ENCODE data around the gene SPTB. TPM values are rescaled to one million over a fixed set of nuclear protein-coding genes. Genes with fewer than 3 reads are reported as not detected.
A peak's percentile ranks its signal among the peaks of the same experiment; 100 is the strongest.
"Not testable (repeated sequence)": the region's sequence is repeated elsewhere in the genome, so short reads cannot be mapped to it uniquely, and the experiment has no call there.

SPTB gene
- total RNA-seq, 1 donor from 2014 or later = under 0.01 TPM

DNA sequence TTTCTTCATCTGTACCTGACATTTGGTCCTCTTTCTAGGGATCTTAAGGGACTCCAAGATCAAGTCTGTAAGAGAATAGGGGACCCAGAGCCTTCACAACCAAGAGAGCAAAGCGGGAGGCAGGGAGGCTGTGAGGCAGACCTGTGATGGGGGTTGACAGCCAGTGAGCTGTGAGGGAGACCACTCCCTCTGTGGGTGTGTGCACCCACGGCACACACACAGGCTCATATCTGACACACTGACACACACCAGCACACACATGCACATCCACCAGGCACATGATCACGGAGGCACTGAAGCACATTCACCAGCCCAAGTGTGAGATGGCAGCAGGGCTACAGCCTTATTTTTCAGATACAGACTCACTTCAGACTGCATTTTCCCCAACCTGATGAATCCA, 55.2 kb downstream of the SPTB start:
- no peak for DNase-seq (ENCODE audit: low read depth, low spot score)

DNA sequence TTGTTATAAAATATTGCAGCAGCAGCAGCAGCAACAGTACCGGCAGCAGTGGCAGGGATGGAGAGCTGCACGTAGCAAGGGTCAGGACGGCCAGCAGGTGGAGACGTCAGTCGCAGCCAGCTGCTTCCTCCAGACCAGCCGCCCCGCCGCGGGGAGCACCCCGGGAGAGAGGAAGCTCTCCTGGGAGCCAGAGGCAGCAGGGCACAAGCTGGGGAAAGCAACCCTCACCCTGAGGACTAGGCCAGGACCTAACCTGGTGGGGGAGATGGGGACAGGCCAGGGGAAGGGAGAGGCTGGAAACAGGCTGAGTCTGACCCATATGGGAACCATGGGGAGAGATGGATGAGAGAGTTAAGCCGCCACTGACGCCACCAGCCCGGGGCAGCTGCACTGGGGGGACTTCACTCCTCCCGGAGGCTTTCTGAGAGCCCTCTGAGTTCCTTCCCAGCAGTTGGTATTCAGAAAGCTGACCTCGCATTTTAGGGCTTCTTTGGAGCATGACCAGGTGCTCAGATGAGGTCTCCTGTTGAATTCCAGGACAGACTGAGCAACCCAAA, 56.3 kb downstream of the SPTB start:
- DNase-seq (ENCODE audit: low read depth, low spot score) = peak; percentile 3

DNA sequence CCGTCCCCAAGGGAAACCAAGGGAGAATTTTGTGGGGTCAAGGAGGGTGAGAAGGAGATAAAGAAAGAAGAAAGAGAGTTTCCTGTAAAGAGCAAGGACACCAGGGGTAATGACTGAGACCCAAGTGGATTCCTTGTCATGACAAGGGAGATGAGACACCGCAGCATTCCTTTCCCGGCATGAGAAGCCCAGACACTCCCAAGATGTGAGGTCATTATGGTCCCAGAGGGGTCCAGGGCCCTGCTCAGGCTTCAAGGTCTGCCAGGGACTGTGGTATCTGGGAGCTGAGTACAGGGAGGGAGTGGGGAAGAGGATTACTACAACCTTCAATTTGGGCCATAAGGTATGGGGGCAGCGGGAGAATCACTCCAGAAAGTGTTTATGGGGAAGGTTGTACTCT, 58.1 kb downstream of the SPTB start:
- DNase-seq (ENCODE audit: low read depth, low spot score) = no peak

DNA sequence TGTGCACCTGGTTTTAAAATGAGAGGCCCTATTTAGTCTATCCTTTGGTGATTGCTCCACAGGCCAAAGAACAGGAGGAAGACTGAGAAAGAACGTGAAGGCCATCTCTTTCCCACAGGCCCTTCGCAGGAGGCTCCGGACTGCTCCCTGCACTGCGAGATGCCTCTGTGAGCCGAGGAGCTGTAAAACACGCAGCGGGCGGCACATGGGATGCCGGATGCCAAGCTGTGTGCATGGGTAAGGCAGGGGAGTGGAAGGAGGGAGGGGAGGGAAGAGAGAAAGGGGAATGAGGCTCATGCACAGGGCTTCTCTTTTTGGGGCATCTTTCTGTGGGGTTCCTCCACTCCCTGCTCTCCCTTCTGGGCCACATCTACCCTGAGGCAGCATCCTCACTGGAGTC, 61.6 kb downstream of the SPTB start:
- DNase-seq (ENCODE audit: low read depth, low spot score) = no peak

DNA sequence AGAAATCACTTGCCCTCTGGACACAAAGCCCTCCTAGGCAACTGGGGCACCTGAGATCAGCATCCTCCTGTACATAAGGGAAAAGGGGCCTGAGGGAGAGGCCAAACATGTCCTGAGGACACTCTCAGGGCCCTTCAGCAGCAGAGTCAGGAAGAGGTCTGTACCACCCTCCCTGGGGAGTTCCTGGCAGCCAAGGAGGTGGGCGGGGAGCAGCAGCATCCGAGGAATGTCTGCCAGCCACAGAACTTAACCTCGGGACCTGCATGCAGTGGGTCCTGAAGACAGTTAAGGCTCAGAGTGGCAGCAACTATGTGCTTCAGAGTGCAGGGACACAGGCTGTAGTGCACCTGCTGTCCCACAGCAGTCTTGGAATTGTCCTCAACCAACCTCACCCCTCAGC, 62.1 kb downstream of the SPTB start:
- DNase-seq (ENCODE audit: low read depth, low spot score) = no peak

DNA sequence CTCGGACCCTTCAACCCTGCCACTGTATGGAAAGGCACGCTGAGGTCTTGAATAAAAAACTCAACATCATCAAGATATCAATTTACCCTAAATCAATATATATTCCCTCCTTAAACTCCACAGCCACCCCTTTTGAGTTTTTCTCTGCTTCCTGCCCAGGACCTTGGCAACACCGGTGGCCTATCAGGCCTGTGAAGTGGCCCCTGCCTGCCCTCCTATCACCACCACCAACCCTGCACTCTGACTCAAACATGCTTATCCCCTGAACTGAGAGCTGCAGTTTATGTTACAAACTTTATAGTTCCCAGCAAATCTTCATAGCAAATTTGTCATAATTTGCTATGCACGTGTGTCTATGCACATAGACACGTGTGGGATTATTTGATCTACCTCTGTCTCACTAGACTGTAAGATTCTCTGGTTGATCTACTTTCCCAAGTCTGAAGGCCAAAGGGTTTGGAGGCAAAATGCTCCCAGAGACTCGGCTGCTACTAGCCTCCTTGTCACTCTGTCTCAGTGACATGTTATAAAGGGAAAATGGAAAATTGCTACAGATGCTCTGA, 63.4 kb downstream of the SPTB start:
- DNase-seq (ENCODE audit: low read depth, low spot score) = no peak

DNA sequence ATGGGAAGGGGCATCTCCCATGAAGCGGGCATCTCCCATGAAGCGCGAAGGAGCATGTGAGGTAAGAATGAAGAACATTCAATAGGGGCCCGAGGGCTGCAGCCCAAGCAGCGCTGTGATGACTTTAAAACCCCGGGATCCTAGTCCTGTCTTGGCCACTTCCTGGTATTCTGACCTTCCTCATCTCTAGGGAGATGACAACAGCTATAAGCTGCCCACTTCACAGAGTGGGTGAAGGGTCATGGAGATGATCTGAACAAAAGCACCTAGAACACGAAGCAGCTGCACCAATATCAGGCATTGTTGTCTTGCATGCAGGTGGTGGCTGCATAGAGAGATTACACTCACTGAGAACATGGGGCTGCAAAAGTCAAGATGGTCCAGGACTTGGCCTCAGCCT, 64.5 kb downstream of the SPTB start:
- DNase-seq (ENCODE audit: low read depth, low spot score) = no peak

DNA sequence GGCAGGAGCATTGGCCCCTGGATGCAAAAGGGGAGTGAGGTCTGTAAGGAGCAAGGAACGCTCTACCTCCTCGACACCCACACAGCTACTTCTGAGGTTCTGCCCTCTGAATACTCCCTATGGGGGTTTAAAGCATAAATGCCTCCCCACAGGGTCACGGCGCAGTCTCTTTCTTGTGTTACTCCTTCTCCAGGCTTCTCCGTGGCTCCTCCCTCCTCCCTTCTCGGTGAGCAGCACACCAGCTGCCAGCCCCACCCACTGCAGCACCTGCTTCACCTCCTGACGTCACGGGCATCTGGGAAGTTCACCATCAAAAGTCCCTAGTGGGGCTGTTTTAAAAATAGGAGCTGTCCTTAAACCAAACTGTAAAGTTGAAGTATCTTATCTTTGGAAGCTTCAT, 67.3 kb downstream of the SPTB start:
- DNase-seq (ENCODE audit: low read depth, low spot score) = no peak

DNA sequence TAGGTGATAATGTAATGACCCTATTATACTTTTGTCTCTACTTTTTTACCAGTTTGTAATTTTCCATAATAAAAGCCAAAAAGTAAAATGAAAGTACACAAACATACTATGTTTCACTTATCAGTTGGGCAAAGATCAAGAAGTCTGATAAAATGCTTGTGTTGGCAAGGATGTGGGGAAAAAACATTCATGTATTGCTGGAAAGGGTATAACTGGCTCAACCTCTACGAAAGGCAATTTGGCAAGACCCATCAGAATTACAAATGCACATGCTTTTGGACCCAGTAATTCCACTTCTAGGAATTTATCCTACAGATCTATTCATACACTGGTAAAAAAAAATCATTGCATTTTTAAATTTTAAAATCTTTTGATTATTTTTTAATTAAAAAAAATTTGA, 68.0 kb downstream of the SPTB start:
- DNase-seq (ENCODE audit: low read depth, low spot score) = no peak

DNA sequence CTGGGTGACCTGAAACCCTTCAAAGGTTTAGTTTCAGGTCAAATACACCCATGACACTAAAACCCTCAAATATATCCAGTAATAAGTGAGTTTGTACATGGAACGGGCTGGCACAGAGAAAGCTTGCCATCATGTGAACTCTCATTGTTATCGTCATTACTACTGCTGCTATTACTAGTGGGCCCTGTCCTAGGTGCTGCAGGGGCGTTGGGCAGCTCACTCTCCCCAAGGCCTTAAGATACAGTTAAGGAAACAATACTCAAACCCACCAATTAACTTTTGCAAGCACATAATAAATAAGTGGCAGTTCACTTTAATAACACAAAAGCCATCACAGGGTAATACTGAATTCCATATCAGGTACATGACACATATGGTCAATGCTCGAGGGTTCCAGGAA, 71.3 kb downstream of the SPTB start:
- DNase-seq (ENCODE audit: low read depth, low spot score) = no peak

DNA sequence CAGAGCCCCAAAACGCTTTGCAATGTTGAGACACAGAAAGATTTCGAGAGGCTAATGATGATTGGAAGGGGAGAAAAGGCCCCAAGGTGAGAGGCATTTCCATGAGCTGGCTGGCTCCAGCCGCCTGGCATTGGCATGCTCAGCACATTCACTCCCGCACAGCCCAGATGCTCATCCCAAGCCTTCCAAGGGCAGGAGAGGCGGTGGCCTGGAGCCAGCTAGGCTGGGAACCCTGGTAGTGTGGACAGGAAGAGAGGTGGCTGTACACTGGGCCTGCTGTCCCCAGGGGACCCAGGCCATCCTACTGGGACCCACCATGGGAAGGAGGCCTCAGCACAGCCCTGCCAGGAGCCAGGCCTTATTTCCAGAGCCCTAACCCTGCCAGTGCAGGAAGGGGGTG, 72.2 kb downstream of the SPTB start:
- DNase-seq (ENCODE audit: low read depth, low spot score) = no peak

DNA sequence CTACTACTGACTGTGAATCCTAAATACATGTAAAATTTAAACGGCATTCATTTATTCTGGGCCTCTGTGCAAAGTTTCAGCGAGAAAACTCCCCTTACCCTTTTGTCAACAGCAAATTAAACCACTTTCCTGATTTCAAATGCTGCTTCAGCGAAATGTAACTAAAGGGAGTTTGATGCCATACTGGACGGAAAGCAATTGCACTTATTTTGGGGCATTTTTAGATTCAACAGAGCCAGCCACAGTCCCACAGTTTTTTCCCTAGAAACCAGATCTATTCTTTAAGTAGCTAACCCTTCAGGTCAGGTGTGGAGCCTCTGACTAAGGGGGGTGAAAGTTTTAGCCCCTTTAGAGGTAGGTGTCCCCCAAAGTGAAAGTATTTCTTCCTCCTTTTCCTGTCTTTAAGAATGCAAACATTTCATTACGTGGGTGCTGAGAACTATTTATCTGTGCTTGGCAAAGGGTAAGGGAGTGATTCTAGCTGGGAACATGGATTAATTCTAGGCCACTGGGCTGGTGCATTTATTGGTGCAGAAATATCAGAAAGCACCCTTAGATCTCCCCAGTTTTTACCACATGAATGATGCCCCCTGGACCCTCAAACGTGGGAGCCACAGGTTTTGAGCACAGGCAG, 72.7 kb downstream of the SPTB start:
- DNase-seq (ENCODE audit: low read depth, low spot score) = no peak

DNA sequence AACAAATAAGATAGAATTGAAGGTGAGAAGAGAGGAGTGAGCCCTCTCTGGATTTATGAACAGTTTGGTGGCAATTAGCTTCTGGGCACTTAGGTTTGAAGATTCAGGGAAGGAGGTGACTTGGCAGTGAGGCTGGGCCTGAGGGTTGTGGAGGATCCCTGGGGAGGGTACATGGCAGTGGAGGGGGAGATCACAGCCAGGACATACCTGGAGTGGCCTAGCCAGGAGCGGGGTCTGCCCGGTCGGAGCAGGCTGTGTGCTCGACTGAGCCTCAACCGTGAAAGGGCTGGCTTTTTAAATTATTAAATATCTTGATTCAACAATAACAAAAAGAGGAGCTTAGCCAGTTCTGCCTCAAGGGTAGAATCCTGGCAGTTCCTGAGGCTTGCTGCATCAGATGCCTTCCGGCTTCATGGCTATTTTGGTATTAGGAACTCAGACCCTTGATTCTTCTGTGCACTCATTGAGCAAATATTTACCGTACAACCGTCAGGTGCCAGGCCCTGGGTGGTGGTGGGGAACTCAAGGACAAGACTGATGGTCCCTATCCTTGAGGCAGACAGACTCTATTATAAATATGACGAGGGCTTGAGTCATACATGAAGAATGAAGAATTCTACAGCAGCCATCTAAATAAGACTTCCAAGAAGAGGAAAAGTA, 73.4 kb downstream of the SPTB start:
- no peak for DNase-seq (ENCODE audit: low read depth, low spot score)

DNA sequence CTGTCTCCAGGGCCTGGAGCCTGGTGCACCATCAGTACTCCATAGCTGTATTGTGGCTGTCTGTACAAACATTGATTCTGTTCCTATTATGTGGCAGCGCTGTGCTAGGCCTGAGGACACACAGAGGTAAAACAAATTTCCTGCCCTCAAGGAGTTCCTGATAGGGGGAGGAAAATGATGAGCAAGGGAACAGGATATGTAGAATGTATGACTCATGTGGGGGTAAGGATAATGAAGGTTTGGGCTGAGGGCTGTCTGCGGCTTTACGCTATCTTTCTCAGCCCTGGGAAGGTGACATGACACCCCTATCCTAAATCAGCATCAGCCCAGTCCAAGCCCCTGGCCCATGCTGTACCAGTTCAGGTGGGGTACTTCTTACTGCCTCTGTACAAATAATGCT, 74.1 kb downstream of the SPTB start:
- DNase-seq (ENCODE audit: low read depth, low spot score) = not testable (repeated sequence)

DNA sequence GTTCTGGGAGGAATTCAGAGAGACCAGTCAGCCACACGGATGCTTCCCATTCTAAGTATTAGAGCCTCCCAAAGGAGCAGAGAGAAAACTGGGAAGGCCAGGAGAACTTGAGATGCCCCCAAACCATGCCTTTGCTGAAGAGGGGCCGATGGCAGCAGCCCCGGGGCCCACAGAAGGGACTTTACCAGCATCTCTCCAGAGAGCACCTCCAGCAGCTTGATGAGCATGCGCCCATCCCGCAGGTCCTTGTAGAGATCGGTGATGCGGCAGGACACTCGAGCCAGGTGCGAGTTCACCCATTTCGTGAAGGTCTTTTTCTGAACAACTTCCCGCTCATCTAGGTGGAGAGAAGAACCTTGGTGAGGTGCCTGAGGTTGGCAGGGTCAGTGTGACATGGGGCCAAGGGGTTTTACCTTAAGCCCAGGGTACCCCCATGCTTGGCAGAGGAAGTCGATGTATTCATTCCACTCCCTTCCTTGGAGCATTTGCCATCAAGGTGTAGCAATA, 74.9 kb downstream of the SPTB start:
- no peak for DNase-seq (ENCODE audit: low read depth, low spot score)

DNA sequence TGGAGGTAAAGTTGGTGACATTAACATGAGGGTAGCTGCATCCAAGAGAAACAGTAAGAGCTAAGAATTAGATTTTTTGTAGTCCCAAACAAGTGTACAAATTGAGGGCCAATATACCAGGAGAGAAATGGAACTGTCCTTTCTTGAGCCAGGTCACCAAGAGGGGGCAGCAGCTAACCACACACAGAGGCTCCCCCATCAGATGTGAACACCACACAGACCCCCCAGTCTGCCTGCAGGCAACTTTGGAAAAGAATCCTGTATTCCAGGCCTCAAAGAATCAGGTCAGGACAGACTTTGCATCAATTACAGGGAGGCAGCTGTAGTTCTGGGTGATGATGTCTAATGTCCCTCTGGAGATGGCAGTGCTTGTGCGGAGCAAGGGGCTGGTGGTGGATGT, 77.9 kb downstream of the SPTB start:
- no peak for DNase-seq (ENCODE audit: low read depth, low spot score)

DNA sequence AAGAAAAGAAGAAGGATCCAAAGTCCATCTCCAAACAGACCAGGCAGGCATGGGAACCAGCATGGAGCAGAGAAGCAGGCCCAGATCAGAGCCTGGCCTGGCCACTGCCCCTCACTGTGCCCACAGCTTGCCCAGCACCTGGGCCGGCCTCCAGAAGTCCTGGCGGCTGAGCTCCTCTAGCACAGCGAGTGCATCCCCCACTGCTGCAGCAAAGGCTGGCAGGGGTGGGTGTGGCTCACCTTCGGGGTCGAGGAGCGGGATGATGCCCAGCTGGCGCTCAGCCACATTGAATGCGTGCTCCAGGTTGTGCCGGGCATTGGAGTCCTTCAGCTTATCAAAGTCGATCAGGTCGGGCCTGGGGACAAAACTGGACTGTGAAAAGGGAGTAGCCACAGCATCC, 78.7 kb downstream of the SPTB start:
- no peak for DNase-seq (ENCODE audit: low read depth, low spot score)

DNA sequence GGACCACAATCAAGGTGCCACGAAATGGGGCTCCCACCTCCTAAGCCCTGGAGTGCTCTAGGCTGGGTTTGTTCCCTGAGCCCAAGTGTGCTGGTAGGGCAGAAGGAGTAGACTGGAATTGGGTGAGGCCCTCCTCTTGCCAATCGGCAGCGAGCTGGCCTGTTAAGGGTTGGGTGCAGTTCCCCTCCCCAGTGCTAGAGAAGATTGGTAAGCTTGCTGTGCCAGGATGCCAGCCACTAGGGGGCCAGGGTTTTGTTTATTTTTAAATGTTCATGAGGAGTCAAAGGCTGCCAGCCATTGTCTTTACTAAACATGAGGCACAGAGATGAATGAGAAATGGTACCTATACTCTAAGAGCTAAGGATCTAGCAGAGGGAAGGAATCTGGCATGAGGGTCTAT, 79.7 kb downstream of the SPTB start:
- no peak for DNase-seq (ENCODE audit: low read depth, low spot score)

DNA sequence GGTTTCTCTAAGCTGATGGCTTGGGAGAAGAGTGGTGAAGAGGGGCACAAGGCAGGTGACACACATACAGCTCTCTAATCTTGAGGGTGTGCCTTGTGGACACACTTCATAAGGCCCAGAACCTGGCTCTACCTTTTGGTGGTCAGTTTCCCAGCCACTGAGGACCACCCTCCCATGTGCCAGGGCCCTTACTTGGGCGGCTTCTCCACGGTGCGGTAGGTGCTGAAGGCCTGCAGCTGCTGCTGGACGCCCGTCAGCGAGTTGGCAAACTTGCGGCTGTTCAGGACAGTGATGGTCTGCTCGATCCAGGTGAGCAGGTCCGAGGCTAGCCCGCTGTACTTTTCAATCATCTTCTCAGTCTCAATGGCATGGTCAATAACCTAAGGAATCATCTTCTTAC, 80.2 kb downstream of the SPTB start:
- DNase-seq (ENCODE audit: low read depth, low spot score) = no peak

DNA sequence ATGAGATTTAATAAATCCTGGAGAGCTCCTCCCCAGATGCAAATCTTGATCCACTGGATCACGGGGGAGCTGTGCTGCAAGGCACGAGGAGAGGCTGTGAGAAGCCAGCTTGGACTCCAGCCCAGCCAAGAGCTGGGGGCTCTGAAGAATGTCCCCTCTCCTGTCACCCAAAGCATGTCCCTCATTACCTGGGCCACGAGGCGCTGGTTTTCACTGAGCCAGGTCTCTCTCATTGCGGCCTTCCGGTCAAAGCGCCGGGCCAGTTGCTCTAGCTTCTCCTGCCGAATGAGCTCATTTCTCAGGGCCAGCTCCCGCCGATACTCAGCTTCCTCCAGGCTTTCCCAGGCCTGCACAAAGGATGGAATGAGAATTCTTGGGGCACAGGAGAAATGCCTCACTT, 83.3 kb downstream of the SPTB start:
- no peak for DNase-seq (ENCODE audit: low read depth, low spot score)

DNA sequence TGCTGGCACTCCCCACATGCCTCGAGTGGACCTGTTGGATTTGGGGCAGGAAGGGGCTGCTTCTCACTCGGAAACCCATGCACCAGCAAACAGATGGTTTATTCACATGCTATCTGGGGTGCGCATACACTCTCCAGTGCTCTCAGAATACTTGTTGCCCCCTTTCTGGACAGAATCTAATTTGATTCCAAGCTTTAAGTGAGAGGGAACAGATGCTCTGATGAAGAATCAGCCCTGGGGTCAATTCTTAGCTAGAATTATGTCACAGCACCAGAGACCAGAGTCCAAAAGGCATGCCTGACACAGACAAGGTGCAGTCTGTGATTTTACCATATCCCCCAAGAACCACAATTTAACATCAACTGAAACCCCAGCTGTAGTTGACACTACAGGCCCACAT, 83.8 kb downstream of the SPTB start:
- DNase-seq (ENCODE audit: low read depth, low spot score) = no peak

DNA sequence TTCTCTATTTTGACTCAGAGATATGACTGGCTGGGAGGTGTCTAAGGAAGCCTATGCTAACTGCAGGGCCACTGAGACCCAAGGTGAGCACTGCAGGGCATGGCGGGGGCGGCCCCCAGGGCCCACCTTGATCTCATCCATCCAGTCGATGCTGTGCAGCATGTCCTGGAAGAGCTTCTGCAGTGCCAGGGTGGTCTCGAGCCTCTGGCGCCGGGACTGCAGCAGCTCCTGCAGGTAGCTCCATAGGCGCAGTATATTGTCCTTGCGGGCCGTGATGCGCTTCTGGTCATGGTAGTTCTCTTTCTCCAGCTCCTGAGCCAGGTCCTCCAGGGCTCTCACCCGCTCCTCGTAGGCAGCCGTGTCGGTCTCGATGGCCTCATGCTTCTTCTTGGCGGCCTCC, 84.5 kb downstream of the SPTB start:
- DNase-seq (ENCODE audit: low read depth, low spot score) = no peak
